Stimulated activated CD8-positive, alpha-beta memory T cell treated with anti-CD3 and anti-CD28 coated beads, Interleukin-7, amount 100 ng/mL, for 1 hour (primary cell): ENCODE measurements around the gene CYB5A.

Source experiments
- DNase-seq, 2 donors: peaks; one replicate each; pipeline ENCODE4 v3.0.0-alpha.2; 2020; ENCODE audit warnings: low read depth in 2 of 2

CYB5A gene

GRCh38 chr18:74277296-74277695 is 14.5 kb downstream of the CYB5A start:
- no peak for DNase-seq

- DNase-seq: no peak
Observed at GRCh38 chr18:74276609-74277008, 15.2 kb downstream of the CYB5A start.

- DNase-seq: no peak
Observed at GRCh38 chr18:74275736-74276135, 16.0 kb downstream of the CYB5A start.

- no peak for DNase-seq
Observed at GRCh38 chr18:74274700-74275099, 17.1 kb downstream of the CYB5A start.

- DNase-seq: no peak
Observed at GRCh38 chr18:74273394-74273793, 18.4 kb downstream of the CYB5A start.

- DNase-seq: no peak
Observed at GRCh38 chr18:74271635-74272034, 20.1 kb downstream of the CYB5A start.

- DNase-seq: no peak
Observed at GRCh38 chr18:74268933-74269620, 22.7 kb downstream of the CYB5A start.

GRCh38 chr18:74268175-74268574 is 23.6 kb downstream of the CYB5A start:
- DNase-seq: no peak

GRCh38 chr18:74266161-74266560 is 25.6 kb downstream of the CYB5A start:
- DNase-seq: no peak

- DNase-seq: no peak
Observed at GRCh38 chr18:74265546-74266098, 26.1 kb downstream of the CYB5A start.

- no peak for DNase-seq
Observed at GRCh38 chr18:74264303-74265020, 27.3 kb downstream of the CYB5A start.

GRCh38 chr18:74261053-74261713 is 30.6 kb downstream of the CYB5A start:
- DNase-seq: no peak

- no peak for DNase-seq
Observed at GRCh38 chr18:74259347-74259746, 32.4 kb downstream of the CYB5A start.

- DNase-seq: no peak
Observed at GRCh38 chr18:74257083-74257482, 34.7 kb downstream of the CYB5A start.

- no peak for DNase-seq
Observed at GRCh38 chr18:74256190-74256589, 35.6 kb downstream of the CYB5A start.

GRCh38 chr18:74255131-74255616 is 36.6 kb downstream of the CYB5A start:
- DNase-seq: no peak

- no peak for DNase-seq
Observed at GRCh38 chr18:74252039-74252395, 39.7 kb downstream of the CYB5A start.

- no peak for DNase-seq
Observed at GRCh38 chr18:74251297-74252038, 40.3 kb downstream of the CYB5A start.

GRCh38 chr18:74250131-74250530 is 41.6 kb downstream of the CYB5A start:
- DNase-seq: no peak

- no peak for DNase-seq
Observed at GRCh38 chr18:74249181-74249968, 42.4 kb downstream of the CYB5A start.

GRCh38 chr18:74248595-74248994 is 43.2 kb downstream of the CYB5A start:
- DNase-seq: no peak
